ENCODE data around the gene CLEC4D. TPM values are rescaled to one million over a fixed set of nuclear protein-coding genes. Genes with fewer than 3 reads are reported as not detected.

CLEC4D gene
- polyA plus RNA-seq, 1 donor from 2014 or later: not detected

- no peaks in the 10 kb centered on the region for H3K36me3 ChIP-seq (ENCODE audit: insufficient read depth, low read length)
- TF ChIP-seq TAF1 (IDR thresholded peaks at IDR 0.05; ENCODE audit: low read depth) (no peak), RAD21 (conservative IDR thresholded peaks at IDR 0.05) (no peak), CTCF (IDR thresholded peaks at IDR 0.05; ENCODE audit: poor library complexity, severe bottlenecking) (no peak), EZH2 (IDR thresholded peaks at IDR 0.05; ENCODE audit: borderline replicate concordance, insufficient read depth, low read length, poor library complexity, severe bottlenecking) (no peak), MXI1 (conservative IDR thresholded peaks at IDR 0.05; ENCODE audit: poor library complexity, severe bottlenecking) (no peak), EP300 (conservative IDR thresholded peaks at IDR 0.05; ENCODE audit: poor library complexity, severe bottlenecking) (no peak), SMC3 (conservative IDR thresholded peaks at IDR 0.05; ENCODE audit: poor library complexity) (no peak), REST (IDR thresholded peaks at IDR 0.05; ENCODE audit: borderline replicate concordance) (no peak), POLR2AphosphoS5 (IDR thresholded peaks at IDR 0.05) (no peak)
- no peak overlapping the region for H2AFZ ChIP-seq (ENCODE audit: low read depth, low read length)
- no peak overlapping the region for H3K9ac ChIP-seq (ENCODE audit: low read length)
- H3K4me2 ChIP-seq (ENCODE audit: low read length): no peak overlapping the region
- no peak overlapping the region for H3K27ac ChIP-seq (ENCODE audit: low read length)
- H3K9me3 ChIP-seq (ENCODE audit: low read length): no peaks in the 10 kb centered on the region
- H3K4me3 ChIP-seq (ENCODE audit: low read length): no peak overlapping the region
- no peaks in the 10 kb centered on the region for H3K79me2 ChIP-seq (replicated peaks; ENCODE audit: insufficient read depth, low read length)
- H3F3A ChIP-seq (ENCODE audit: insufficient read depth, low read length, poor library complexity, severe bottlenecking): no peaks in the 10 kb centered on the region
- no peaks in the 10 kb centered on the region for H3K27me3 ChIP-seq (ENCODE audit: insufficient read depth, low read depth, low read length)
- H4K20me1 ChIP-seq (ENCODE audit: insufficient read depth): no peaks in the 10 kb centered on the region
- no peaks in the 10 kb centered on the region for H3K9me2 ChIP-seq (ENCODE audit: insufficient read depth, low read length)
These were observed 11.6 kb upstream of the CLEC4D start for GRCh38 chr12:8501720-8502119.

- Histone ChIP-seq H3K4me3 (ENCODE audit: low read length) (no peak overlapping the region), H3K9me2 (ENCODE audit: insufficient read depth, low read length) (no peaks in the 10 kb centered on the region), H3K9me3 (ENCODE audit: low read length) (no peaks in the 10 kb centered on the region), H4K20me1 (ENCODE audit: insufficient read depth) (no peaks in the 10 kb centered on the region), H3K79me2 (replicated peaks; ENCODE audit: insufficient read depth, low read length) (no peaks in the 10 kb centered on the region), H3K36me3 (ENCODE audit: insufficient read depth, low read length) (no peaks in the 10 kb centered on the region), H3F3A (ENCODE audit: insufficient read depth, low read length, poor library complexity, severe bottlenecking) (no peaks in the 10 kb centered on the region), H3K27me3 (ENCODE audit: insufficient read depth, low read depth, low read length) (no peaks in the 10 kb centered on the region), H3K9ac (ENCODE audit: low read length) (no peak overlapping the region), H3K4me2 (ENCODE audit: low read length) (no peak overlapping the region), H2AFZ (ENCODE audit: low read depth, low read length) (no peak overlapping the region), H3K27ac (ENCODE audit: low read length) (no peak overlapping the region)
- no peak for TF ChIP-seq REST (IDR thresholded peaks at IDR 0.05; ENCODE audit: borderline replicate concordance)
These were observed 9.0 kb upstream of the CLEC4D start for GRCh38 chr12:8504351-8504750.
